GM18858 (cell line): ENCODE results near the gene RAB34.
A peak's percentile ranks its signal among the peaks of the same experiment; 100 is the strongest.

ENCODE experiments used
- ATAC-seq: cut with Tn5 transposase; IDR thresholded peaks from one replicate; pipeline ENCODE4 v1.9.1; 2021; ENCODE audit not compliant: unreplicated experiment

Gene RAB34

GRCh38 chr17:28712705-28713415 lies 4.8 kb downstream of the RAB34 start:
- ATAC-seq = no peak

- ATAC-seq = no peak
Observed at GRCh38 chr17:28712032-28712704, 5.5 kb downstream of the RAB34 start.

- no peak for ATAC-seq
Observed at GRCh38 chr17:28711723-28712031, 6.0 kb downstream of the RAB34 start, which contains the start of gene PROCA1. TSS of gene PROCA1 (minus strand) at chr17:28711888. CDS start at chr17:28711660, 228 bp downstream.

- ATAC-seq = peak; percentile 54
Observed at GRCh38 chr17:28710861-28711722, 6.6 kb downstream of the RAB34 start.

- no peak for ATAC-seq
Observed at GRCh38 chr17:28707339-28707720, 10.3 kb downstream of the RAB34 start.

GRCh38 chr17:28706471-28707338 lies 11.0 kb downstream of the RAB34 start:
- no peak for ATAC-seq

GRCh38 chr17:28705728-28706334 lies 11.8 kb downstream of the RAB34 start:
- no peak for ATAC-seq

- no peak for ATAC-seq
Observed at GRCh38 chr17:28705074-28705659, 12.5 kb downstream of the RAB34 start.

- ATAC-seq = no peak
Observed at GRCh38 chr17:28704219-28704858, 13.3 kb downstream of the RAB34 start.

GRCh38 chr17:28703552-28704218 lies 14.0 kb downstream of the RAB34 start:
- no peak for ATAC-seq

- no peak for ATAC-seq
Observed at GRCh38 chr17:28702752-28703150, 14.9 kb downstream of the RAB34 start.

GRCh38 chr17:28702026-28702751 lies 15.5 kb downstream of the RAB34 start:
- ATAC-seq = no peak

- ATAC-seq = no peak
Observed at GRCh38 chr17:28700830-28701492, 16.7 kb downstream of the RAB34 start.

- ATAC-seq = no peak
Observed at GRCh38 chr17:28700278-28700677, 17.4 kb downstream of the RAB34 start.

- no peak for ATAC-seq
Observed at GRCh38 chr17:28698253-28698941, 19.3 kb downstream of the RAB34 start.

- no peak for ATAC-seq
Observed at GRCh38 chr17:28693869-28694268, 23.8 kb downstream of the RAB34 start.

GRCh38 chr17:28689011-28689410 lies 28.7 kb downstream of the RAB34 start:
- ATAC-seq = no peak
